ENCODE data around the gene GAS2L1.

The GAS2L1 gene

GRCh38 chr22:29298641-29299040 is 7.8 kb upstream of the GAS2L1 start:
- TF ChIP-seq, protein P1, sequence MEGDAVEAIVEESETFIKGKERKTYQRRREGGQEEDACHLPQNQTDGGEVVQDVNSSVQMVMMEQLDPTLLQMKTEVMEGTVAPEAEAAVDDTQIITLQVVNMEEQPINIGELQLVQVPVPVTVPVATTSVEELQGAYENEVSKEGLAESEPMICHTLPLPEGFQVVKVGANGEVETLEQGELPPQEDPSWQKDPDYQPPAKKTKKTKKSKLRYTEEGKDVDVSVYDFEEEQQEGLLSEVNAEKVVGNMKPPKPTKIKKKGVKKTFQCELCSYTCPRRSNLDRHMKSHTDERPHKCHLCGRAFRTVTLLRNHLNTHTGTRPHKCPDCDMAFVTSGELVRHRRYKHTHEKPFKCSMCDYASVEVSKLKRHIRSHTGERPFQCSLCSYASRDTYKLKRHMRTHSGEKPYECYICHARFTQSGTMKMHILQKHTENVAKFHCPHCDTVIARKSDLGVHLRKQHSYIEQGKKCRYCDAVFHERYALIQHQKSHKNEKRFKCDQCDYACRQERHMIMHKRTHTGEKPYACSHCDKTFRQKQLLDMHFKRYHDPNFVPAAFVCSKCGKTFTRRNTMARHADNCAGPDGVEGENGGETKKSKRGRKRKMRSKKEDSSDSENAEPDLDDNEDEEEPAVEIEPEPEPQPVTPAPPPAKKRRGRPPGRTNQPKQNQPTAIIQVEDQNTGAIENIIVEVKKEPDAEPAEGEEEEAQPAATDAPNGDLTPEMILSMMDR (IDR thresholded peaks at IDR 0.05; ENCODE audit: insufficient read depth, missing control alignments): no peak
- DNase-seq (ENCODE audit: insufficient read length, low spot score): no peak
- no peak for FAIRE-seq

- FAIRE-seq (no peak), DNase-seq (ENCODE audit: insufficient read length, low spot score) (no peak)
- TF ChIP-seq, protein P1 (IDR thresholded peaks at IDR 0.05; ENCODE audit: insufficient read depth, missing control alignments): no peak
Measured at GRCh38 chr22:29299136-29299900, 7.1 kb upstream of the GAS2L1 start.

DNA sequence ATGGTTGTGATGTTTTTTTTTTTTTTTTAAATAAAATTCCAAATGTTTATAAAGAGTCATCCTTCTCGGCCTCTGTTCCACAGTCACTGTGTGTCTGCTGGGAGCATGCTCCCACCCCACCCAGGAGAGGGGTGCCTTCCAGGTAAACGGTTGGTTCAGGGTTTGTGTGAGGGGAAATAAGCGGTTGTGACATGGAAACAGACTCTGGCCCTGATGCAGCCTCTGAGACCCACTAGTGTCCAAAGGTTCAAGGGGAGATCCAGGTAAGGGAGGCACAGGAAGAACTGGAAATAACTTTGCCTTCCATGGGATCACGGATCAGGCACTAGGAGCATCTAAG is 6.0 kb upstream of the GAS2L1 start:
- no peak for DNase-seq (ENCODE audit: insufficient read length, low spot score)
- FAIRE-seq: no peak
- TF ChIP-seq, protein P1 (IDR thresholded peaks at IDR 0.05; ENCODE audit: insufficient read depth, missing control alignments): no peak

- FAIRE-seq: no peak
- DNase-seq (ENCODE audit: insufficient read length, low spot score): no peak
- TF ChIP-seq, protein P1 (IDR thresholded peaks at IDR 0.05; ENCODE audit: insufficient read depth, missing control alignments): no peak
Measured at GRCh38 chr22:29300807-29301601, 5.4 kb upstream of the GAS2L1 start.

GRCh38 chr22:29301716-29302401 is 4.6 kb upstream of the GAS2L1 start:
- DNase-seq (ENCODE audit: insufficient read length, low spot score): no peak
- FAIRE-seq: no peak
- TF ChIP-seq, protein P1 (IDR thresholded peaks at IDR 0.05; ENCODE audit: insufficient read depth, missing control alignments): no peak

DNA sequence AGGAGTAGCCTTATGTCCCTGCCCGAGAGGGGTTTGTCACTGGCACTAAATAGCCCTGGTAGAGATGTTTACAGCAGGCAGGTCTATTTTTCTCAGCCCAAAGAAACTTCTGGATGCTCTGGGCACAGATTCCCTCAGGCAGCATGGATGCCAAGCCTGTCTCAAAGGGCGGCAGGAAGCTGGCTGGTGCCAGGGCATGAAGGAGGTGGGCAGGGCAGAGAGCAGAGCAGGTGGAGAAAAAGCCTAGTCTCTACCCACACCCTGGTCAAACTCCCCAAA is 4.1 kb upstream of the GAS2L1 start:
- DNase-seq (ENCODE audit: insufficient read length, low spot score): no peak
- FAIRE-seq: no peak
- TF ChIP-seq, protein P1 (IDR thresholded peaks at IDR 0.05; ENCODE audit: insufficient read depth, missing control alignments): no peak

Measured in D721Med (cell line).